OCI-LY7 (cell line): Measurements from ENCODE around the gene PNLDC1.

Experiments
- EZH2phosphoT487 ChIP-seq: fragments of 200-600 bp; sonication (generic); IDR thresholded peaks from 2 replicates; pipeline ENCODE4 v1.6.1; 2018; ENCODE audit warnings: low read depth, borderline replicate concordance, mild to moderate bottlenecking, mixed run types, antibody characterized with exemption, low read length, moderate library complexity, mixed read lengths
- TF ChIP-seq, protein P1 (sequence below): fragments of 200-600 bp; sonication (generic); conservative IDR thresholded peaks from 2 replicates; pipeline ENCODE4 v1.5.1; 2014; ENCODE audit warnings: mild to moderate bottlenecking, antibody characterized with exemption, low read length, moderate library complexity, mixed read lengths

DNA sequence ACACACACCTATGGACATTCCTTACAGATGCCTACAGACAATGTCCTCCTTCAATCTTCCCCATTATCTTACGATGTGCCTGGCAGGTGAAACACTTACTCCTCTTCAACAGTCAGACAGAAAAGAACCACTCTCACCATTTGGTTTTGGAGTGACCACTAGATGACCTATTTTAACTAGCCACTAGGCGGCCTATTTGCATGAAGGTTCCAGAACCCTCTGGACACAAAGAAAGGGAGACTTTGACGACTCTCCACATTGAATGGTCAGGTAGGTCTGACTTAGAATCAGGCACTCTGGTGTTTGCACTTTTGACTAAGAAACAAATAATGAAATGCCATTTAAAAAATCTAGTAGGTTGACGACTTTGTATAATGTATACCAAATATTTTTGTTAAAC lies 42.0 kb downstream of the PNLDC1 start:
- TF ChIP-seq, protein P1, sequence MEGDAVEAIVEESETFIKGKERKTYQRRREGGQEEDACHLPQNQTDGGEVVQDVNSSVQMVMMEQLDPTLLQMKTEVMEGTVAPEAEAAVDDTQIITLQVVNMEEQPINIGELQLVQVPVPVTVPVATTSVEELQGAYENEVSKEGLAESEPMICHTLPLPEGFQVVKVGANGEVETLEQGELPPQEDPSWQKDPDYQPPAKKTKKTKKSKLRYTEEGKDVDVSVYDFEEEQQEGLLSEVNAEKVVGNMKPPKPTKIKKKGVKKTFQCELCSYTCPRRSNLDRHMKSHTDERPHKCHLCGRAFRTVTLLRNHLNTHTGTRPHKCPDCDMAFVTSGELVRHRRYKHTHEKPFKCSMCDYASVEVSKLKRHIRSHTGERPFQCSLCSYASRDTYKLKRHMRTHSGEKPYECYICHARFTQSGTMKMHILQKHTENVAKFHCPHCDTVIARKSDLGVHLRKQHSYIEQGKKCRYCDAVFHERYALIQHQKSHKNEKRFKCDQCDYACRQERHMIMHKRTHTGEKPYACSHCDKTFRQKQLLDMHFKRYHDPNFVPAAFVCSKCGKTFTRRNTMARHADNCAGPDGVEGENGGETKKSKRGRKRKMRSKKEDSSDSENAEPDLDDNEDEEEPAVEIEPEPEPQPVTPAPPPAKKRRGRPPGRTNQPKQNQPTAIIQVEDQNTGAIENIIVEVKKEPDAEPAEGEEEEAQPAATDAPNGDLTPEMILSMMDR = 0 out of 2 replicates have a peak, but pooled peaks have one; percentile 27
- no peak for TF ChIP-seq EZH2phosphoT487
